Astrocyte (in vitro differentiated cells and primary cell): ENCODE data around the gene BRD8. TPM values are rescaled to one million over a fixed set of nuclear protein-coding genes. Genes with fewer than 3 reads are reported as not detected.

Experiments
- DNase-seq: peaks from one replicate; pipeline ENCODE4 v3.0.0-alpha.2; 2010; ENCODE audit warnings: low read depth
- FAIRE-seq: peaks from 2 replicates; lab custom pipeline; 2011; peaks lifted over from hg19 to GRCh38; lab: Jason Lieb, UNC
- H2AFZ ChIP-seq: 2 replicates; pipeline ENCODE4 v1.6.0; 2012; ENCODE audit warnings: low read depth, low read length, inconsistent platforms
- H3K27ac ChIP-seq: 2 replicates; pipeline ENCODE4 v1.5.1; 2011; ENCODE audit warnings: low read depth, low read length, inconsistent platforms
- H3K27me3 ChIP-seq: 2 replicates; pipeline ENCODE4 v1.6.0; 2011; ENCODE audit warnings: low read length, inconsistent platforms; ENCODE audit not compliant: insufficient read depth
- H3K36me3 ChIP-seq: 2 replicates; pipeline ENCODE4 v1.5.1; 2011; ENCODE audit warnings: low read length, inconsistent platforms; ENCODE audit not compliant: insufficient read depth
- H3K4me1 ChIP-seq: 2 replicates; pipeline ENCODE4 v1.5.1; 2011; ENCODE audit warnings: low read length, inconsistent platforms; ENCODE audit not compliant: insufficient read depth
- H3K4me2 ChIP-seq: 2 replicates; pipeline ENCODE4 v1.6.0; 2012; ENCODE audit warnings: low read length, inconsistent platforms
- H3K4me3 ChIP-seq: 2 replicates; pipeline ENCODE4 v1.5.1; 2011; ENCODE audit warnings: low read depth, mild to moderate bottlenecking, low read length, inconsistent platforms; ENCODE audit not compliant: insufficient read depth
- H3K79me2 ChIP-seq: 2 replicates; pipeline ENCODE4 v1.6.0; 2012; ENCODE audit warnings: mild to moderate bottlenecking, low read length, inconsistent platforms; ENCODE audit not compliant: insufficient read depth
- H3K9ac ChIP-seq: 2 replicates; pipeline ENCODE4 v1.6.0; 2012; ENCODE audit warnings: mild to moderate bottlenecking, low read length, inconsistent platforms
- H3K9me3 ChIP-seq: 2 replicates; pipeline ENCODE4 v1.5.1; 2012; ENCODE audit warnings: low read depth, mild to moderate bottlenecking, low read length, inconsistent platforms; ENCODE audit not compliant: insufficient read depth
- H4K20me1 ChIP-seq: 2 replicates; pipeline ENCODE4 v1.6.0; 2012; ENCODE audit warnings: low read length, inconsistent platforms; ENCODE audit not compliant: insufficient read depth
- H3K27ac Mint-ChIP-seq: one replicate; pipeline ENCODE4 v1.8.0; 2021; ENCODE audit warnings: mild to moderate bottlenecking, mixed read lengths; ENCODE audit not compliant: unreplicated experiment
- H3K27me3 Mint-ChIP-seq: one replicate; pipeline ENCODE4 v1.8.0; 2021; ENCODE audit warnings: low read depth, mixed read lengths; ENCODE audit not compliant: unreplicated experiment
- H3K36me3 Mint-ChIP-seq: one replicate; pipeline ENCODE4 v1.8.0; 2021; ENCODE audit warnings: low read depth, mixed read lengths; ENCODE audit not compliant: unreplicated experiment
- H3K4me1 Mint-ChIP-seq: one replicate; pipeline ENCODE4 v1.8.0; 2021; ENCODE audit warnings: low read depth, mixed read lengths; ENCODE audit not compliant: unreplicated experiment
- H3K4me3 Mint-ChIP-seq: one replicate; pipeline ENCODE4 v1.8.0; 2021; ENCODE audit warnings: mild to moderate bottlenecking, moderate library complexity, mixed read lengths; ENCODE audit not compliant: unreplicated experiment
- H3K9me3 Mint-ChIP-seq: one replicate; pipeline ENCODE4 v1.8.0; 2021; ENCODE audit warnings: mild to moderate bottlenecking, mixed read lengths; ENCODE audit not compliant: unreplicated experiment
- EZH2 ChIP-seq: IDR thresholded peaks from 2 replicates; pipeline ENCODE4 v1.6.1; 2012; ENCODE audit warnings: mild to moderate bottlenecking, low read length, inconsistent platforms; ENCODE audit not compliant: insufficient read depth
- total RNA-seq: library from RNA; stranded (reverse); gene quantifications from 2 replicates; pipeline ENCODE4 v1.2.1, GENCODE V29; 2021
- TF ChIP-seq, protein P1 (sequence below): IDR thresholded peaks from 2 replicates; pipeline ENCODE4 v1.5.1; 2011; ENCODE audit warnings: low read depth, mild to moderate bottlenecking, inconsistent platforms, low read length, moderate library complexity; ENCODE audit not compliant: insufficient read depth

The BRD8 gene
- total RNA-seq, 1 donor from 2014 or later, result 33.1 TPM

DNA sequence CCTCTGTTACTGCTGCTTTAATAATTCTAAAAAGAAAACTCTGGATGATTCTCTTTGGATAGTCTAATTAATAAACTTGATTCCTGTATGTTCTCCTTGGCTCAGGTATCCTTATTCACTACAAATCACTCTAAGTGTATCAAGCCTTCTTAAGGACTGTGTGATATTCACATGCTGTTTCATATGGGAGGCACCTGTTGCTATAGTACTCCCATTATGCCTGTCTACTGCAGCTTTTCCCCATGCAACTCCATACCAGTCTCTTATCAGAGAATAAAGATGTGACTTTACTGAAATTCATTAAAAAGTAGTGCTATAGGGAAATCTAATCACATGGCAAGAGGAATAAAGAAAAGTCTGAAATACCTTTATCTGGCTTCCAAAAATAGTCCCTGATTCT lies 14.7 kb downstream of the BRD8 start:
- Histone ChIP-seq H3K4me2 (no peak overlapping the region), H3K4me3 (no peak overlapping the region), H3K27me3 (no peaks in the 10 kb centered on the region), H3K4me1 (no peaks in the 10 kb centered on the region), H3K27ac (no peak overlapping the region), H3K9ac (no peak overlapping the region), H3K79me2 (no peaks in the 10 kb centered on the region), H3K9me3 (no peaks in the 10 kb centered on the region), H4K20me1 (peaks cover 15% of the 10 kb centered on the region), H2AFZ (no peak overlapping the region), H3K36me3 (peaks cover 95% of the 10 kb centered on the region)
- H3K36me3 Mint-ChIP-seq, result peaks cover 24% of the 10 kb centered on the region
- H3K27ac Mint-ChIP-seq, result no peak overlapping the region
- FAIRE-seq (peak; percentile 34), DNase-seq (no peak)
- no peak for TF ChIP-seq EZH2
- TF ChIP-seq, protein P1, sequence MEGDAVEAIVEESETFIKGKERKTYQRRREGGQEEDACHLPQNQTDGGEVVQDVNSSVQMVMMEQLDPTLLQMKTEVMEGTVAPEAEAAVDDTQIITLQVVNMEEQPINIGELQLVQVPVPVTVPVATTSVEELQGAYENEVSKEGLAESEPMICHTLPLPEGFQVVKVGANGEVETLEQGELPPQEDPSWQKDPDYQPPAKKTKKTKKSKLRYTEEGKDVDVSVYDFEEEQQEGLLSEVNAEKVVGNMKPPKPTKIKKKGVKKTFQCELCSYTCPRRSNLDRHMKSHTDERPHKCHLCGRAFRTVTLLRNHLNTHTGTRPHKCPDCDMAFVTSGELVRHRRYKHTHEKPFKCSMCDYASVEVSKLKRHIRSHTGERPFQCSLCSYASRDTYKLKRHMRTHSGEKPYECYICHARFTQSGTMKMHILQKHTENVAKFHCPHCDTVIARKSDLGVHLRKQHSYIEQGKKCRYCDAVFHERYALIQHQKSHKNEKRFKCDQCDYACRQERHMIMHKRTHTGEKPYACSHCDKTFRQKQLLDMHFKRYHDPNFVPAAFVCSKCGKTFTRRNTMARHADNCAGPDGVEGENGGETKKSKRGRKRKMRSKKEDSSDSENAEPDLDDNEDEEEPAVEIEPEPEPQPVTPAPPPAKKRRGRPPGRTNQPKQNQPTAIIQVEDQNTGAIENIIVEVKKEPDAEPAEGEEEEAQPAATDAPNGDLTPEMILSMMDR, result no peak
- no peak overlapping the region for H3K4me3 Mint-ChIP-seq
- no peaks in the 10 kb centered on the region for H3K27me3 Mint-ChIP-seq
- no peaks in the 10 kb centered on the region for H3K4me1 Mint-ChIP-seq
- H3K9me3 Mint-ChIP-seq, result no peaks in the 10 kb centered on the region

DNA sequence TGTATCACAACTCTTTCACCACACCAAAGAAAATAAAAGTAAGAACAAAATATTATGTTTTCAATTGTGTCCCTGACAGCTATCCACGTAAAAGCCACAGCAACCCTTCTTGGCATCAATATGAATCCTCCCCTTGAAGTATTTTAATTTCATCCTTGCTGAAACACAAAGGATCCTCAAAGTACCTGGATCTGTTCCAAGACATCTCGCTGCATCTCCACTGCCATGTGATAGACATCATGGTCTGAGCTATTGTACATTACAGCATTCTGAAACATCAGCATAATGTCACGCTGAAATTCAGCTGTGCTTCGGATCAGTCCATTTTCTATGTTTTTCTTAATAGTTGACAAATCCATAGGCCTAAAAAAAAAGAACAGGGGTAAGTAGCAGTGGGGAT lies 17.7 kb downstream of the BRD8 start:
- Mint-ChIP-seq H3K4me3 (no peak overlapping the region), H3K9me3 (no peaks in the 10 kb centered on the region), H3K27me3 (no peaks in the 10 kb centered on the region), H3K27ac (no peak overlapping the region), H3K4me1 (no peaks in the 10 kb centered on the region), H3K36me3 (peaks cover 27% of the 10 kb centered on the region)
- Histone ChIP-seq H3K79me2 (no peaks in the 10 kb centered on the region), H3K4me1 (no peaks in the 10 kb centered on the region), H3K4me2 (no peak overlapping the region), H3K4me3 (no peak overlapping the region), H4K20me1 (peaks cover 10% of the 10 kb centered on the region), H3K9me3 (no peaks in the 10 kb centered on the region), H3K9ac (no peak overlapping the region), H2AFZ (no peak overlapping the region), H3K27ac (no peak overlapping the region), H3K27me3 (no peaks in the 10 kb centered on the region), H3K36me3 (peaks cover 86% of the 10 kb centered on the region)
- DNase-seq (no peak), FAIRE-seq (no peak)
- TF ChIP-seq, protein P1, result no peak
- TF ChIP-seq EZH2, result no peak

DNA sequence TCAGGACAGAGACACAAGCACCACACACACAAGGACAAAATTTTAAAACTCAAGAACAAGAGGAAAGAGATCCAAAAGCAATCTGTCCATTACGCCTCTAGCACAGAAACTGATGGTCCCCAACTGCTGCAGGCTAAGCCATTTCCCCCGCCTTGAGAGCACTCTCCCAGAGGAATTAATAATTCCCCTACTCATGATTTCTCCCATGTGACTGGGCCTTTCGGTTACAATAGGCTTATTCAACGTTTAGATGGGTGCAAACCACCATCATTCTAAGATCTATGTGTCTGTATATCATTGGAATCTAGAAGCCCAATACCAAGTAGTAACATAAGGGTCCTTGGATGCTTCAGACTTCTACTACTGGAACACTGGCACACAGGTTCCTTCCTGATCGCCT lies 18.8 kb downstream of the BRD8 start:
- H3K27me3 Mint-ChIP-seq, result no peaks in the 10 kb centered on the region
- no peak for DNase-seq

More for the DNA sequence above, 18.8 kb downstream of the BRD8 start:
- Histone ChIP-seq H3K36me3 (peaks cover 76% of the 10 kb centered on the region), H3K4me2 (no peak overlapping the region), H3K4me3 (no peak overlapping the region), H3K79me2 (no peaks in the 10 kb centered on the region), H3K9ac (no peak overlapping the region), H2AFZ (no peak overlapping the region), H3K9me3 (no peaks in the 10 kb centered on the region), H4K20me1 (peaks cover 3% of the 10 kb centered on the region), H3K4me1 (no peaks in the 10 kb centered on the region), H3K27ac (no peak overlapping the region), H3K27me3 (no peaks in the 10 kb centered on the region)
- H3K36me3 Mint-ChIP-seq, result peaks cover 27% of the 10 kb centered on the region
- no peak overlapping the region for H3K27ac Mint-ChIP-seq
- H3K4me1 Mint-ChIP-seq, result no peaks in the 10 kb centered on the region
- TF ChIP-seq EZH2, result no peak
- FAIRE-seq, result no peak
- H3K4me3 Mint-ChIP-seq, result no peak overlapping the region
- no peaks in the 10 kb centered on the region for H3K9me3 Mint-ChIP-seq
